ENCODE data around the gene TPK1.
A peak's percentile ranks its signal among the peaks of the same experiment; 100 is the strongest.

Gene TPK1

GRCh38 chr7:144659211-144659610, 176.6 kb downstream of the TPK1 start:
- Histone ChIP-seq H3K9me3 (no peaks in the 10 kb centered on the region), H3K36me3 (no peaks in the 10 kb centered on the region), H3K27ac (no peak overlapping the region)

DNA sequence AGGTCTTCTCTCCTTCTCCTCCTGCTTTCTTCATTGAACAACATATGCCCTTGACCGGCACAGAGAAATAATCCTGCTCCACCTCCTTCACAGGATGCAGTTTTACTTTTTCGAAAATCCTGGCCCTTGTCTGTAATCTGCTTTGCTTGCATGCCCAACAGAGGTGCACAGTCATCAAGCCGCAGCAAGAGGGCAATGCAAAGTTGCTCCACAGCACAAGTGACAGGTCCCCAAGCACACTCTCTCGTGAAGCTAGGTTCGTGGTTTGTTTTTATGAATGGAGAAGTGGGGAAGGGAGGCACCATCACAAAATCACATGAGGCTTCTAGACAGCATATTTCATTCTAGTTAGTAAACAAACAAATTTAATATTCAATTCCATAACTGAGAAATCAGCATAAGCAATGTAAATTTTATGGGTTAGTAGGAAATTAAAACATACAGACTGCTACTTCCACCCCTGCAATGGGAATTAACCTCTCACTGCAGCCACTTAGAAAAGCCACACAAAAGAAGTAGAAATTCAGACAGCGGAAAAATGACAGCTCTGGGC, 178.8 kb downstream of the TPK1 start:
- peaks cover 18% of the 10 kb centered on the region for H3K4me1 ChIP-seq
- no peaks in the 10 kb centered on the region for H4K20me1 ChIP-seq
- no peak overlapping the region for H3K27ac ChIP-seq
- no peaks in the 10 kb centered on the region for H3K9me3 ChIP-seq
- no peak overlapping the region for H3K9ac ChIP-seq
- H3K27me3 ChIP-seq, result no peaks in the 10 kb centered on the region
- TF ChIP-seq Cebpa-rat (IDR thresholded peaks at IDR 0.05), result no peak
- H3K36me3 ChIP-seq, result no peaks in the 10 kb centered on the region
- H3K4me3 ChIP-seq, result no peak overlapping the region
- no peak overlapping the region for H3K4me2 ChIP-seq

More at GRCh38 chr7:144659211-144659610, 176.6 kb downstream of the TPK1 start:
- Histone ChIP-seq H3K9ac (no peak overlapping the region), H3K4me3 (no peak overlapping the region), H3K27me3 (no peaks in the 10 kb centered on the region), H3K4me1 (peaks cover 3% of the 10 kb centered on the region), H3K4me2 (no peak overlapping the region), H4K20me1 (no peaks in the 10 kb centered on the region)
- no peak for TF ChIP-seq Cebpa-rat (IDR thresholded peaks at IDR 0.05)

DNA sequence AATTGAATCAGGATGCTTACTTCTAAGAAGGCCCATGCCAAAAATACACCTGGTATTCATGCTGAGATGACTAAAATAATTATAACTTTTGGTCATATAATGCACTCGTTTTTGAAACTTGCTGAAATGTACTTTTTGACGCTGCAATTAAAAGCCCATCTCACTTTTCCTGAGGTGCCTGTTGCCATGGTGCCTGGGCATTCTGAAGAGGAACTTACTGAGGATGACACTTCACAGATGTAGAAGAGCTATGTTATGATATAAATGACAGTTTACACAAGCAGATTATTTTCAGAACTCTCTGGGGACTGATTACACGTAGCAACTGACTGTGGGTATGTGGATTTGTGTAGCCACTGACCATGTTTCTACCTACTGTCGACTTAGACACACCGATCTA, 182.4 kb downstream of the TPK1 start:
- no peak for TF ChIP-seq Cebpa-rat (IDR thresholded peaks at IDR 0.05)
- peak overlapping the region; percentile 56 for H3K4me2 ChIP-seq

DNA sequence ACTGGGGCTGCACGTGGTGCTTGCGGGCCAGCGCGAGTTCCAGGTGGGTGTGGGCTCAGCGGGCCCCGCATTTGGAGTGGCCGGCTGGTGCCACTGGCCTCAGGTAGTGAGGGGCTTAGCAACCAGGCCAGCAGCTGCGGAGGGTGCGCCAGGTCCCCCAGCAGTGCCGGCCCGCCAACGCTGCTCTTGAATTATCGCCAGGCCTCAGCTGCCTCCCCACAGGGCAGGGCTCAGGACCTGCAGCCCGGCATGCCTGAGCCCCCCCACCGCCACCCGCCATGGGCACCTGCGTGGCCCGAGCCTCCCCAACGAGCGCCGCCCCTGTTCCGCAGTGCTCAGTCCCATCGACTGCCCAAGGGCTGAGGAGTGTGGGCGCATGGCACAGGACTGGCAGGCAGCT, 185.4 kb downstream of the TPK1 start:
- no peak overlapping the region for H3K4me3 ChIP-seq
- no peak overlapping the region for H3K9ac ChIP-seq
- no peak overlapping the region for H3K4me2 ChIP-seq
- no peaks in the 10 kb centered on the region for H3K27me3 ChIP-seq
- no peak for TF ChIP-seq Cebpa-rat (IDR thresholded peaks at IDR 0.05)
- peaks cover 18% of the 10 kb centered on the region for H3K4me1 ChIP-seq
- no peaks in the 10 kb centered on the region for H3K36me3 ChIP-seq
- H4K20me1 ChIP-seq, result no peaks in the 10 kb centered on the region
- H3K9me3 ChIP-seq, result peaks cover 16% of the 10 kb centered on the region
- H3K27ac ChIP-seq, result no peak overlapping the region

More for the DNA sequence above, 182.4 kb downstream of the TPK1 start:
- Histone ChIP-seq H3K4me1 (peaks cover 18% of the 10 kb centered on the region), H3K9me3 (peaks cover 16% of the 10 kb centered on the region), H3K9ac (no peak overlapping the region), H3K4me3 (no peak overlapping the region), H4K20me1 (no peaks in the 10 kb centered on the region), H3K36me3 (no peaks in the 10 kb centered on the region), H3K27me3 (no peaks in the 10 kb centered on the region), H3K27ac (no peak overlapping the region)

DNA sequence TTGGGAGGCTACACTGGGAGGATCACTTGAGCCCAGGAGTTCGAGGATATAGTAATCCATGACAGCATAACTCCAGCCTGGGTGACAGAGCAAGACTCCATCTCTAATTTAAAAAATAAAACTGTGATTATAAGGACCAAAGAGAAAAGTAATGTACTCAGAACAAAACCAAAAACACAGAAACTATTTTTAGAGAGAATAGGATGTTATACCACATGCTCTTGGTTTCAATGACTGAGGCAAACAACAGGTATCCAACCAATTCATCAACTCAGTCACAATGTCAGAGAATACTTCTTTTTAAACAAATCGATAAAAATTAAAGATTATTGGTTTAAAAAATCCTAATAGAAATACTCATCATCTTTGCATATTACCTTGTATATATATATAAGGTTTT, 186.7 kb downstream of the TPK1 start:
- H4K20me1 ChIP-seq, result no peaks in the 10 kb centered on the region
- H3K9ac ChIP-seq, result no peak overlapping the region
- H3K4me3 ChIP-seq, result no peak overlapping the region
- no peak overlapping the region for H3K4me2 ChIP-seq
- H3K36me3 ChIP-seq, result no peaks in the 10 kb centered on the region
- no peak for TF ChIP-seq Cebpa-rat (IDR thresholded peaks at IDR 0.05)
- H3K9me3 ChIP-seq, result peaks cover 16% of the 10 kb centered on the region
- H3K27ac ChIP-seq, result no peak overlapping the region
- H3K4me1 ChIP-seq, result peaks cover 14% of the 10 kb centered on the region
- no peaks in the 10 kb centered on the region for H3K27me3 ChIP-seq

DNA sequence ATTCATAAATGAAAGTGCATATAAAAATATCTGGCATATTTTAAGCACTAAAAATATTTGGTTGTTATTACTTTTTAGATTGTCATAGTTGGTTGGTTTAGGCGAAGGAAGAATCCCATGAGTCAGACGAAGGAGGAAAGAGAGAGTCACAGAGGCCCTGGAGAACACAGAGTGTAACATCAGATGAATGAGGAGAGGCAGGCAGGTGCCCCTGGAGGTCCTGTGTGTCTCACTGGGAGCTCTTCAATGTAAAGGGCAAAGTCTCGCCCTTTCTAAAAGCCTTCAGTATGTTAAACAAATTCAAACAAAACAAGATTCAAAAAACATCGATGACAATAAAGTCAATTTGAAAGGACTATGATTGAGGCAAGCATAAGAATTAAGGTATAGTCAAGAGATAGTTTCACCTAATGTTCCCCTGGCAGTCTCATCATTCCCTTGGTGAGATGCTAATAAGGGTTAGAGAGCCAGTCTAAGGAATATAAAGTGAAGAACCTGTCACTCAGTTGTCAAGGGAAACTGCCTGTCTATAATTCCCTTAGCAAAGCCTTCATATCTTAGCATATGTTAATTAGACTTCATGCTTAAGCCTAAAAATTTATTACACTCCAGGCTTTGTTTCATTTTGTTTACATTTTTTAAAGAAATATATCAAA, 194.3 kb downstream of the TPK1 start:
- TF ChIP-seq Cebpa-rat (IDR thresholded peaks at IDR 0.05), result no peak
- no peaks in the 10 kb centered on the region for H3K36me3 ChIP-seq
- no peaks in the 10 kb centered on the region for H3K9me3 ChIP-seq
- no peaks in the 10 kb centered on the region for H4K20me1 ChIP-seq
- no peak overlapping the region for H3K9ac ChIP-seq
- H3K27ac ChIP-seq, result no peak overlapping the region
- no peak overlapping the region for H3K4me3 ChIP-seq
- no peaks in the 10 kb centered on the region for H3K27me3 ChIP-seq
- peak overlapping the region; percentile 1; the same call in 1 of the 2 replicates for H3K4me2 ChIP-seq
- peaks cover 12% of the 10 kb centered on the region for H3K4me1 ChIP-seq

DNA sequence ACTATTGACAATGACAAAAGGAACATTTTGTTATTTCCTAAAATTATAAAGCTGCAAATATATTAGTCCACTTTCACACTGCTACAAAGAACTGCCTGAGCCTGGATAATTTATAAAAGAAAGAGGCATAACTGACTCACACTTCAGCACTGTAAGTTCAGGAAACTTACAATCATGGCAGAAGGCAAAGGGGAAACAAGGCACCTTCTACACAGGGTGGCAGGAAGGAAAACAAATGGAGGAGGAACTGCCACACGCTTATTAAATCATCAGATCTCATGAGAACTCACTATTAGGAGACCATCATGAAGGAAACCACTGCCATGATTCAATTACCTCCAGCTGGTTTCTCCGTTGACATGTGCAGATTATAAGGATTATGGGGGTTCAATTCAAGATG, 203.1 kb downstream of the TPK1 start:
- H3K27ac ChIP-seq, result no peak overlapping the region
- H3K9me3 ChIP-seq, result peaks cover 14% of the 10 kb centered on the region
- no peak overlapping the region for H3K9ac ChIP-seq
- TF ChIP-seq Cebpa-rat (IDR thresholded peaks at IDR 0.05), result no peak
- no peak overlapping the region for H3K4me2 ChIP-seq
- H3K27me3 ChIP-seq, result no peaks in the 10 kb centered on the region
- no peaks in the 10 kb centered on the region for H3K36me3 ChIP-seq
- H3K4me3 ChIP-seq, result no peak overlapping the region
- H4K20me1 ChIP-seq, result no peaks in the 10 kb centered on the region
- H3K4me1 ChIP-seq, result no peaks in the 10 kb centered on the region

DNA sequence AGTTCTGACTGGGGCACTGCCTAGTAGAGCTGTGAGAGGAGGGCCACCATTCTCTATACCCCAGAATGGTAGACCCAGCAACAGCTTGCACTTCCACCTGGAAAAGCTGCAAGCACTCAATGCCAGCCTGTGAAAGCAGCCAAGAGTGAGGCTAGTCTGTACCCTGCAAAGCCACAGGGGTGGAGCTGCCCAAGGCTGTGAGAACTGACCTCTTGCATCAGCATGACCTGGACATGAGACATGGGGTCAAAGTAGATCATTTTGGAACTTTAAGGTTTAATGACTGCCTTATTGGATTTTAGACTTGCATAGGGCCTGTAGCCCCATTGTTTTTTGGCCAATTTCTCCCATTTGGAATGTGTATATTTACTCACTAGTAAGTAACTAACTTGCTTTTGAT, 206.3 kb downstream of the TPK1 start:
- Histone ChIP-seq H3K36me3 (no peaks in the 10 kb centered on the region), H3K27me3 (no peaks in the 10 kb centered on the region), H3K4me3 (no peak overlapping the region), H3K9me3 (peaks cover 14% of the 10 kb centered on the region), H3K4me1 (no peaks in the 10 kb centered on the region), H3K9ac (no peak overlapping the region), H3K4me2 (no peak overlapping the region), H4K20me1 (no peaks in the 10 kb centered on the region), H3K27ac (no peak overlapping the region)
- TF ChIP-seq Cebpa-rat (IDR thresholded peaks at IDR 0.05), result no peak

DNA sequence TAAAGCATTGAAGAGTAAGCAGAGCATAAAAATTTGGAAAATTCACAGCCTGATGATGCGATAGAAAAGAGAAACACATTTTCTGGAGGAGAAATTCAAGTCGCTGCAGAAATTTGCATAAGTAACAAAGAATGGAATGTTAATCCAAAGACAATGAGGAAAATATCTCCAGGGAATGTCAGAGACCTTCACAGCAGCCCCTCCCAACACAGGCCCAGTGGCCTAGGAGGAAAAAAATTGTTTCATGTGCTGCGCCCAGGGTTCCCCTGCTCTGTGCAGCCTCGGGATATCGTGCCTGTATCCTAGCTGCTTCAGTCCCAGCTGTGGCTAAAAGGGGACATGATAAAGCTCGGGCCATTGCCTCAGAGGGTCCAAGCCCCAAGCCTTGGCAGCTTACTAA, 206.8 kb downstream of the TPK1 start:
- no peaks in the 10 kb centered on the region for H3K36me3 ChIP-seq
- no peak for TF ChIP-seq Cebpa-rat (IDR thresholded peaks at IDR 0.05)
- no peak overlapping the region for H3K4me2 ChIP-seq
- H3K4me3 ChIP-seq, result no peak overlapping the region
- peaks cover 14% of the 10 kb centered on the region for H3K9me3 ChIP-seq
- H3K27me3 ChIP-seq, result no peaks in the 10 kb centered on the region
- no peaks in the 10 kb centered on the region for H3K4me1 ChIP-seq
- H4K20me1 ChIP-seq, result no peaks in the 10 kb centered on the region
- no peak overlapping the region for H3K9ac ChIP-seq
- no peak overlapping the region for H3K27ac ChIP-seq

DNA sequence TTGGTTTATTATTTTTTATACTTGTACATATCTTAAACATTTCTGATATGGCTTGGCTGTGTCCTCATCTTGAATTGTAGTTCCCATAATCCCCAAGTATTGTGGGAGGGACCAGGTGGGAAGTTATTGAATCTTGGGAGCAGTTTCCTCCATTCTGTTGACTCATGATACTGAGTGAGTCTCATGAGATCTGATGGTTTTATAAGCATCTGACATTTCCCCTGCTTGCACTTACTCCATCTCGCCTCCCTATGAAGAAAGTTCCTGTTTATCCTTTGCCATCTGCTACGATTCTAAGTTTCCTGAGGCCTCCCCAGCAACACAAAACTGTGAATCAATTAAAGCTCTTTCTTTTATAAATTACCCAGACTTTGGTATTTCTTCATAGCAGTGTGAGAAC, 207.7 kb downstream of the TPK1 start:
- H3K4me2 ChIP-seq, result no peak overlapping the region
- no peaks in the 10 kb centered on the region for H4K20me1 ChIP-seq
- H3K4me1 ChIP-seq, result no peaks in the 10 kb centered on the region
- no peak overlapping the region for H3K9ac ChIP-seq
- H3K36me3 ChIP-seq, result no peaks in the 10 kb centered on the region
- TF ChIP-seq Cebpa-rat (IDR thresholded peaks at IDR 0.05), result no peak
- no peaks in the 10 kb centered on the region for H3K27me3 ChIP-seq
- H3K9me3 ChIP-seq, result peaks cover 14% of the 10 kb centered on the region
- H3K4me3 ChIP-seq, result no peak overlapping the region
- H3K27ac ChIP-seq, result no peak overlapping the region

Data from BLaER1 (cell line).